Measurements from ENCODE around the gene DOHH. TPM values are rescaled to one million over a fixed set of nuclear protein-coding genes. Genes with fewer than 3 reads are reported as not detected.

DOHH gene
- polyA plus RNA-seq, 1 donor (not counting 4 experiments of a cell fraction or from before 2014, with no cell fraction given): 4.2 TPM

DNA sequence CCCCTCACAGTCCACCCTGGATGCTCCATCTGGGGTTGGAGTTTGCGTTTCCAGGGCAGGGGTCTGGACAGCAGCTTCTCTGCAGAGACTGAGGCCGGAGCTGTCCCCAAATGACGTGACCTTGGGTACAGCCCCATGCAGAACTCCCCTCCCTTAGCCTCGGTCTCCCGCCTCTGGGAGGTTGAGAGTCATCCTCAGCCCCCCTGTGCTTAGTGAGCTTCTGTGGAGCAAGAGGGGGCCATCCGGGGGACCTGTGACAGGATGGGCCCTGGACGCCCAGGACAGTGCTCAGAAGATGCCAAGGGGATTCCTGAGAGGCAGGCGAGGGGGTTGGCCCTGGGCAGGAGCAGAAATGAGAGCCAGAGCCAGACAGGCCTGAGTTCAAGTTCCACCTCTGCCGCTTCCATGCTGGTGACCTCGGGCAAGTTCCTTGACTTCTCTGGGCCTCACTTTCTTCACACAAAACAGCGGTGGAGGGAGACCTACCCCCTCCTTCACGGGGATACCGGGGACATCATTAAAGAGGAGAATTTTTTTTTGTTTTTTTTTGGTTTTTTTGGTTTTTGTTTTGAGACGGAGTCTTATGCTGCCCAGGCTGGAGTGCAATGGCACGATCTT lies 40.4 kb downstream of the DOHH start:
- Histone ChIP-seq H3K36me3 (ENCODE audit: control insufficient read depth in 2 of 2, extremely low read depth in 1 of 2, insufficient read depth in 2 of 2, low read length in 2 of 2) (peaks cover 8 to 12% of the 10 kb centered on the region in 2 experiments), H3K27ac (ENCODE audit: control insufficient read depth, insufficient read depth, low read length) (no peak overlapping the region), H3K4me3 (ENCODE audit: control insufficient read depth in 2 of 3, extremely low read depth in 1 of 3, insufficient read depth in 2 of 3, low read depth in 1 of 3, low read length in 3 of 3) (no peak overlapping the region), H2AFZ (ENCODE audit: control insufficient read depth, low read length) (no peak overlapping the region), H3K9me3 (ENCODE audit: control insufficient read depth, low read depth, low read length) (no peaks in the 10 kb centered on the region), H3K4me2 (ENCODE audit: control insufficient read depth, extremely low read depth, insufficient read depth, low read depth, low read length) (no peak overlapping the region), H3K27me3 (ENCODE audit: control insufficient read depth, extremely low read depth, insufficient read depth, low read length) (no peaks in the 10 kb centered on the region), H3K4me1 (ENCODE audit: control insufficient read depth, extremely low read depth, insufficient read depth, low read length) (no peaks in the 10 kb centered on the region), H3K9me1 (ENCODE audit: control insufficient read depth, extremely low read depth, insufficient read depth, low read length) (no peaks in the 10 kb centered on the region), H4K20me1 (ENCODE audit: control insufficient read depth, extremely low read depth, insufficient read depth, low read length) (no peaks in the 10 kb centered on the region), H3K9ac (ENCODE audit: control insufficient read depth, extremely low read depth, insufficient read depth, low read length) (no peak overlapping the region), H3K79me2 (ENCODE audit: control insufficient read depth, insufficient read depth, low read length) (no peaks in the 10 kb centered on the region)
- DNase-seq (ENCODE audit: low read depth, low spot score): no peak
- TF ChIP-seq EZH2 (IDR thresholded peaks at IDR 0.05; ENCODE audit: low read length): no peak
- no peak for TF ChIP-seq CTCF (optimal IDR thresholded peaks at IDR 0.05 in 1 of 3, IDR thresholded peaks at IDR 0.05 in 1 of 3, conservative IDR thresholded peaks at IDR 0.05 in 1 of 3; ENCODE audit: extremely low read depth in 1 of 3, insufficient read depth in 2 of 3, low read length in 3 of 3)
- FAIRE-seq: no peak
- dilution Hi-C loops (cut with MboI; ENCODE audit: extremely low pct_ligation_motif_present, low sequenced_read_pairs): no loop called here

GRCh38 chr19:3459089-3459881 lies 41.2 kb downstream of the DOHH start:
- Histone ChIP-seq H2AFZ (ENCODE audit: control insufficient read depth, low read length) (no peak overlapping the region), H3K9me1 (ENCODE audit: control insufficient read depth, extremely low read depth, insufficient read depth, low read length) (no peaks in the 10 kb centered on the region), H3K36me3 (ENCODE audit: control insufficient read depth in 2 of 2, extremely low read depth in 1 of 2, insufficient read depth in 2 of 2, low read length in 2 of 2) (peaks cover 14 to 16% of the 10 kb centered on the region in 2 experiments), H3K27me3 (ENCODE audit: control insufficient read depth, extremely low read depth, insufficient read depth, low read length) (no peaks in the 10 kb centered on the region), H3K4me1 (ENCODE audit: control insufficient read depth, extremely low read depth, insufficient read depth, low read length) (no peaks in the 10 kb centered on the region), H3K27ac (ENCODE audit: control insufficient read depth, insufficient read depth, low read length) (no peak overlapping the region), H4K20me1 (ENCODE audit: control insufficient read depth, extremely low read depth, insufficient read depth, low read length) (no peaks in the 10 kb centered on the region), H3K79me2 (ENCODE audit: control insufficient read depth, insufficient read depth, low read length) (no peaks in the 10 kb centered on the region), H3K9ac (ENCODE audit: control insufficient read depth, extremely low read depth, insufficient read depth, low read length) (no peak overlapping the region), H3K4me2 (ENCODE audit: control insufficient read depth, extremely low read depth, insufficient read depth, low read depth, low read length) (no peak overlapping the region), H3K4me3 (ENCODE audit: control insufficient read depth in 2 of 3, extremely low read depth in 1 of 3, insufficient read depth in 2 of 3, low read depth in 1 of 3, low read length in 3 of 3) (no peak overlapping the region), H3K9me3 (ENCODE audit: control insufficient read depth, low read depth, low read length) (no peaks in the 10 kb centered on the region)
- FAIRE-seq (no peak), DNase-seq (ENCODE audit: low read depth, low spot score) (no peak)
- TF ChIP-seq EZH2 (IDR thresholded peaks at IDR 0.05; ENCODE audit: low read length) (no peak), CTCF (optimal IDR thresholded peaks at IDR 0.05 in 1 of 3, IDR thresholded peaks at IDR 0.05 in 1 of 3, conservative IDR thresholded peaks at IDR 0.05 in 1 of 3; ENCODE audit: extremely low read depth in 1 of 3, insufficient read depth in 2 of 3, low read length in 3 of 3) (no peak)
- dilution Hi-C loops (cut with MboI; ENCODE audit: extremely low pct_ligation_motif_present, low sequenced_read_pairs): no loop called here

Data from keratinocyte (primary cell).